ENCODE measurements around the gene EFCAB3.

DNA sequence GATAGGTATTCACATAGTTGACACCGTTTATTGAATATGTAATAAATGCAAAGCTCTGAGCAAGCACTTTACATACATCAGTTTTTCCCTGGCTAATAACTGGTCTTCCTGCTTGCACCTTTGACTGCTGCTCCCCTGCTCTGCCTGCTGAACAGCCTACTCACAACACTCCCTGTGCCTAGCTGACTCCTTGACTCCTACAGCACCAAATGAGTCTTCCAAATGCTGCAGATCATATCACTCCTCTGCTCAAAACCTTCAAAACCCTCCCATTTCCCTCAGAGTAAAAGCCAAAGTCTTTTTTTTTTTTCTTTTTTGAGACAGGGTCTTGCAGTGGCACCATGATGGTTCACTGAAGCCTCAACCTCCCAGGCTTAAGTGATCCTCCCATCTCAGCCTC is 18.5 kb downstream of the EFCAB3 start:
- no peak for TF ChIP-seq OSR2 (tag by site-specific recombination; IDR thresholded peaks at IDR 0.05)
- TF ChIP-seq ZIC2 (tag by site-specific recombination; IDR thresholded peaks at IDR 0.05) = no peak
- TF ChIP-seq, protein P1, sequence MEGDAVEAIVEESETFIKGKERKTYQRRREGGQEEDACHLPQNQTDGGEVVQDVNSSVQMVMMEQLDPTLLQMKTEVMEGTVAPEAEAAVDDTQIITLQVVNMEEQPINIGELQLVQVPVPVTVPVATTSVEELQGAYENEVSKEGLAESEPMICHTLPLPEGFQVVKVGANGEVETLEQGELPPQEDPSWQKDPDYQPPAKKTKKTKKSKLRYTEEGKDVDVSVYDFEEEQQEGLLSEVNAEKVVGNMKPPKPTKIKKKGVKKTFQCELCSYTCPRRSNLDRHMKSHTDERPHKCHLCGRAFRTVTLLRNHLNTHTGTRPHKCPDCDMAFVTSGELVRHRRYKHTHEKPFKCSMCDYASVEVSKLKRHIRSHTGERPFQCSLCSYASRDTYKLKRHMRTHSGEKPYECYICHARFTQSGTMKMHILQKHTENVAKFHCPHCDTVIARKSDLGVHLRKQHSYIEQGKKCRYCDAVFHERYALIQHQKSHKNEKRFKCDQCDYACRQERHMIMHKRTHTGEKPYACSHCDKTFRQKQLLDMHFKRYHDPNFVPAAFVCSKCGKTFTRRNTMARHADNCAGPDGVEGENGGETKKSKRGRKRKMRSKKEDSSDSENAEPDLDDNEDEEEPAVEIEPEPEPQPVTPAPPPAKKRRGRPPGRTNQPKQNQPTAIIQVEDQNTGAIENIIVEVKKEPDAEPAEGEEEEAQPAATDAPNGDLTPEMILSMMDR (tag by site-specific recombination; IDR thresholded peaks at IDR 0.05) = no peak
- no peak for TF ChIP-seq ZNF341 (tag by site-specific recombination; IDR thresholded peaks at IDR 0.05; ENCODE audit: low read depth)
- TF ChIP-seq, protein P2, sequence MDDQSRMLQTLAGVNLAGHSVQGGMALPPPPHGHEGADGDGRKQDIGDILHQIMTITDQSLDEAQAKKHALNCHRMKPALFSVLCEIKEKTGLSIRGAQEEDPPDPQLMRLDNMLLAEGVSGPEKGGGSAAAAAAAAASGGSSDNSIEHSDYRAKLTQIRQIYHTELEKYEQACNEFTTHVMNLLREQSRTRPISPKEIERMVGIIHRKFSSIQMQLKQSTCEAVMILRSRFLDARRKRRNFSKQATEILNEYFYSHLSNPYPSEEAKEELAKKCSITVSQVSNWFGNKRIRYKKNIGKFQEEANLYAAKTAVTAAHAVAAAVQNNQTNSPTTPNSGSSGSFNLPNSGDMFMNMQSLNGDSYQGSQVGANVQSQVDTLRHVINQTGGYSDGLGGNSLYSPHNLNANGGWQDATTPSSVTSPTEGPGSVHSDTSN (CRISPR knock-in tag; IDR thresholded peaks at IDR 0.05) = no peak
- no peak for TF ChIP-seq TCF7L2 (IDR thresholded peaks at IDR 0.05; ENCODE audit: borderline replicate concordance, low read depth, low read length)
- TF ChIP-seq, protein P3, sequence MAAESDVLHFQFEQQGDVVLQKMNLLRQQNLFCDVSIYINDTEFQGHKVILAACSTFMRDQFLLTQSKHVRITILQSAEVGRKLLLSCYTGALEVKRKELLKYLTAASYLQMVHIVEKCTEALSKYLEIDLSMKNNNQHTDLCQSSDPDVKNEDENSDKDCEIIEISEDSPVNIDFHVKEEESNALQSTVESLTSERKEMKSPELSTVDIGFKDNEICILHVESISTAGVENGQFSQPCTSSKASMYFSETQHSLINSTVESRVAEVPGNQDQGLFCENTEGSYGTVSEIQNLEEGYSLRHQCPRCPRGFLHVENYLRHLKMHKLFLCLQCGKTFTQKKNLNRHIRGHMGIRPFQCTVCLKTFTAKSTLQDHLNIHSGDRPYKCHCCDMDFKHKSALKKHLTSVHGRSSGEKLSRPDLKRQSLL (tag by site-specific recombination; IDR thresholded peaks at IDR 0.05) = no peak
- no peak for TF ChIP-seq GLIS2 (tag by site-specific recombination; IDR thresholded peaks at IDR 0.05)
- TF ChIP-seq, protein P4, sequence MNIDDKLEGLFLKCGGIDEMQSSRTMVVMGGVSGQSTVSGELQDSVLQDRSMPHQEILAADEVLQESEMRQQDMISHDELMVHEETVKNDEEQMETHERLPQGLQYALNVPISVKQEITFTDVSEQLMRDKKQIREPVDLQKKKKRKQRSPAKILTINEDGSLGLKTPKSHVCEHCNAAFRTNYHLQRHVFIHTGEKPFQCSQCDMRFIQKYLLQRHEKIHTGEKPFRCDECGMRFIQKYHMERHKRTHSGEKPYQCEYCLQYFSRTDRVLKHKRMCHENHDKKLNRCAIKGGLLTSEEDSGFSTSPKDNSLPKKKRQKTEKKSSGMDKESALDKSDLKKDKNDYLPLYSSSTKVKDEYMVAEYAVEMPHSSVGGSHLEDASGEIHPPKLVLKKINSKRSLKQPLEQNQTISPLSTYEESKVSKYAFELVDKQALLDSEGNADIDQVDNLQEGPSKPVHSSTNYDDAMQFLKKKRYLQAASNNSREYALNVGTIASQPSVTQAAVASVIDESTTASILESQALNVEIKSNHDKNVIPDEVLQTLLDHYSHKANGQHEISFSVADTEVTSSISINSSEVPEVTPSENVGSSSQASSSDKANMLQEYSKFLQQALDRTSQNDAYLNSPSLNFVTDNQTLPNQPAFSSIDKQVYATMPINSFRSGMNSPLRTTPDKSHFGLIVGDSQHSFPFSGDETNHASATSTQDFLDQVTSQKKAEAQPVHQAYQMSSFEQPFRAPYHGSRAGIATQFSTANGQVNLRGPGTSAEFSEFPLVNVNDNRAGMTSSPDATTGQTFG (tag by site-specific recombination; IDR thresholded peaks at IDR 0.05; ENCODE audit: borderline replicate concordance) = no peak

All from HEK293 (cell line).